RKO (cell line): Measurements from ENCODE around the gene DNAJA3.

Source experiments
- DNase-seq: peaks from one replicate; pipeline ENCODE4 v3.0.0-alpha.2; 2016; ENCODE audit warnings: low spot score

DNAJA3 gene

DNA sequence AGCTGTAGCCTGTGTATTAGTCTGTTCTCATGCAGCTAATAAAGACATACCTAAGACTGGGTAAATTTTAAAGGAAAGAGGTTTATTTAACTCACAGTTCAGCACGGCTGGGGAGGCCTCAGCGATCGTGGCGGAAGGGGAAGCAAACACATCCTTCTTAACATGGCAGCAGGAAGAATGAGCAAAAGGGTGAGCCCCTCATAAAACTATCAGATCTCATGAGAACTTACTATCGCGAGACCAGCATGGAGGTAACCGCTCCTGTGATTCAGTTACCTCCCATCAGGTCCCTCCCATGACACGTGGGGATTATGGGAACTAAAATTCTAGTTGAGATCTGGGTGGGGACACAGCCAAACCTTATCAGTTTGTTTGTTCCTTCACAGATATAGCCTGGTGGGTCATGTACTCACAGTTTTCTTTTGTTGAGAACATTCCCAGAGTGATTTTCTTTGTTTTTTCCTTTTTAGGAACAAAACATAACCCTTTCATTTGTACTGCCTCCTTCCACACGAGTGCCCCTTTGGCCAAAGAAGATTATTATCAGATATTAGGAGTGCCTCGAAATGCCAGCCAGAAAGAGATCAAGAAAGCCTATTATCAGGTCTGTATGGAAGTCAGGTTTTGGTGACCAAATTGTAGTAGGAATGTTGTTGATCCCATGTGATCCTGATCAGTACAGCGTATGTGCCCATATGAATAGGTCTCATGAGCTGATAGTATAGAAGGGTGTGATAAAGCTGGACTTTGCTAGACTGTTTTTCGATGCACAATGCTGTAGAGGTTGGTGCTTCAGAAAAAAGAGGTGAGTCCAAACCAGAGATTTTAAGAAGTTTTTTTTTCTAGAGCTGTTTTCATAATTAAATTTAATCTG, 8.5 kb downstream of the DNAJA3 start:
- DNase-seq, result no peak

DNA sequence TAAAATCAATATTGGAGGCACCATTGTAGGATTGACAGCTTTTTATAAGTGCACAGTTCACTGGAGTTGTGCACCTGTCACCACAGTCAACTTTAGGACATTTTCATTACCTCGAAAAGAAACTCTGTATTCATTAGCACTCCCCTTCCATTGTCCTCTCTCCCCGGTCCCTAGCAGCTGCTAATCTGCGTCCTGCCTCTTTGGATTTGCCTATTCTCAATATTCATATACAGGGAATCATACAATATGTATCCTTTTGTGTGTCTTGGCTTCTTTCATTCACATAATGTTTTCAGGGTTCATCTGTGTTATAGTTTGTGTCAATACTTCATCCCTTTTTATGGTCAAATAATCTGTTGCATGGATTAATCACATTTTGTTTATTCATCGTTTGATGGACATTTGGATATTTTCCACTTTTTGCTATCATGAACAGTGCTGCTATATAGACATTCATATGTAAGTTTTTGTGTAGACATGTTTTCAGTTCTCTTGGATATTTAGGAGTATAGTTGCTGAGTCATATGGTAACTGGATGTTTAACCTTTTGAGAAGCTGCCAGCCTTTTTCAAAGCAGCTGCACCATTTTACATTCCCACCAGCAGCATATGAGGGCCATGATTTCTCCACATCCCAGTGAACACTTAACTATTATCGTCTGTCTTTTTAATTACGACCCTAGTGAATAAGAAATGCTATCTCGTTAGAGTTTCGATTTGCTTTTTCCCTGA, 9.8 kb downstream of the DNAJA3 start:
- no peak for DNase-seq

DNA sequence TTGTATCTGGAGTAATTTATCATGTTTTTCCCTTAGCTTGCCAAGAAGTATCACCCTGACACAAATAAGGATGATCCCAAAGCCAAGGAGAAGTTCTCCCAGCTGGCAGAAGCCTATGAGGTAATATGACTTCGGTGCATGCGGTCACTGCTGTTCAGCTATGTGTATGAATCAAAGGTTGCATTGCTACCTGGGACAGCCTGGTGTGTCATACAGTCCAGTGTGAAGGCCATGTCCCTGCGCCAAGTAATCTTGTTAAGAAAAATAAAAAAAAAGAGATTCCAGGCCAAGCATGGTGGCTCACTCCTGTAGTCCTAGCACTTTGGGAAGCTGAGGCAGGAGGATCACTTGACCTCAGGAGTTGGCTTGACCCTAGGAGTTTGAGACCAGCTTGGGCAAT, 11.7 kb downstream of the DNAJA3 start:
- no peak for DNase-seq

DNA sequence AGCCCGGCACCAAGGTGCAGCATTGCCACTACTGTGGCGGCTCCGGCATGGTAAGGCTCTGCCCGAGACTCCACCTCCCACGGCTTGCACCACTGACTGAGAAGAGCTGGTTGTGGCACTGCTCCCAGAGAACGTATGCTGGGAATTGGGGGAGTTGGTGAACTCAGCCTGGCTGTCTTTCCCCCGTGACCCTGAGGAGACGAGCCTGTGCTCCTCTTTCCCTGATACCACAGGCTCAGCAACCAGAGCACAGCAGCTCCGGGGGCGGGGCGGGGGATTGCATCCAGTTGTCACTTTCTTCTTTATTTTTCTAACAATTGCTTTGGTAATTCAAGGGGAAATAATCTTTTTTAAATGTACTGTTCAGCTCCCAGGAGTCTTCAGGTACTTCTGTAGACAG, 16.7 kb downstream of the DNAJA3 start:
- no peak for DNase-seq

DNA sequence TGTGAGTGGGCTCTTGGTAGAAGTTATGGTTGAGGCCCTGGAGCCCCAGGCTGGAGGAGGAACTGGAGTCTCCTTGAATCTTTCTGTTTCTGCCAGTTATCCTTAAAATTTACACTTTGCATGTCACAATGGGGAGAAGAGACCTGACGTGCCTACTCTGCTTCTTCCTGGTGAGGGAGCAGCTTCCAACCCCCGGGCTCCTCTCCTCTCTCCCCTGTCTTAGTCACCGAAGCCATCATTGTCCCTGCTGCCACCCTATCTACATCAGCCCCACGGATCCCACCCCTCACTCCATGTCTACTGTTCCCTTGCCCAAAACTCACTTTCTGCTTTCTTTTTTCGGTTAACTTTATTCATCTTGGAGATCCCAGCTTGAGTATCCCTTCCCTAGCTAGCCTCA, 17.6 kb downstream of the DNAJA3 start:
- no peak for DNase-seq

DNA sequence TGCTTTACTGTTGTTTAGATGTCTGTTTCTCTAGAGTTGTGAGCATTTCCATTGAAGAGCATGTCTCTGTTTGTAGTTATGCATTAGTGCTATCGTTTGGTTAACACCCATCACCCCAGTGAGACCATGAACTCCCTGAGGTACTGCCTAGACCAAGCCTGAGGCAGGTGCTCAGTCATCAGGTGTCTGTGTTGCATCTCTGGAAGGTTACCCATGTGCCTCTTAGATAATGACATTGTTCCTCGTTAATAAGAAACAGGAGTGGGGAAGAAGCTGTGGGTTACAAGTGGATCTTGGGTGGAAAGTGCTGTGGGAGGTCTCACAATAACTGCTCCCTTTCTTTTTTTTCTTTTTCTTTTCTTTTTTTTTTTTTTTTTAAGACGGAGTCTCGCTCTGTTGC, 18.3 kb downstream of the DNAJA3 start:
- DNase-seq, result no peak

DNA sequence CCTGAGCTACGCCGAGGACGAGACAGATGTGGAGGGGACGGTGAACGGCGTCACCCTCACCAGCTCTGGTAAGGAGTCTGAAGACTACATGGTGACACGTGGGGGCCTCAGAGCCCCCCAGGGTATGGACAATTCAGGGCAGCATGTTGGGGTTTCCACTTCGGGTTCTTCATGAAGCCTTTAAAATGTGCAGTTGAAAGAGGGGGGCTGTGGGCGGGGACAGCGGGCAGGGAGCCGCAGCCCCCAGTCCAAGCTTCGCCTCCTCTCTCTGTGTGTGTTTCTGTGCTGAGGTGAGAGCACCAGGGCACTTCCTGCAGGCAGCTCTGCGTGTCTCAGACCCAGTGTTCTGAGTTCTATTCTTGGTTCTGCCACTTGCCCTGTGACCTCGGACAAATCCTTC, 24.8 kb downstream of the DNAJA3 start:
- DNase-seq, result no peak

DNA sequence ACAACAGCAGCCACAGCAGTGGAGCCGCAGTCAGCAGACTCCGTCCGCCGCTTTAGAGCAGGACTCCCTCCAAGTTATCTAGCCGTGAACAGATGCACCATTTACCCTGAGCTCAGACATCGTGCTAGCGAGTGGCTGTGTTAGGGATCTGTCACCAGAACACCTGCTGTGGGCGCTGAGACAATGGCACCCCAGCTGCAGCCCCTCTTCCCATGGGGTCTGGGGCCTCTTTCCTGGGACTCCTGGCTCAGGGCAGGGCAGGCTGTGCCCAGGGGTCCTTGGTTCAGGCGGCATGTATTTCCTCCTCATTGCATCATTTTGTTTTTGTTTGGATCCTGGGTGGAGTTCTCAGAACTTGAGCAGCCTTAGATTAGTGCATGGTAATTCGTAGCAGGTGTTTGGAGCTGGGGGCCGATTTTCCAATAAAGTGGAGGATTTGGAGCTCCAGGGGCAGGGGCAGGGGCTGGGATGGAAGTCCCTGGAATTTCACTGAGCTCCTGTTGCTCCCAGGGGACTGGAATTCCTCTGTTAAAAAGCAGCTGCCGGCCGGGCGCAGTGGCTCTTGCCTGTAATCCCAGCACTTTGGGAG, 25.4 kb downstream of the DNAJA3 start:
- DNase-seq, result no peak

DNA sequence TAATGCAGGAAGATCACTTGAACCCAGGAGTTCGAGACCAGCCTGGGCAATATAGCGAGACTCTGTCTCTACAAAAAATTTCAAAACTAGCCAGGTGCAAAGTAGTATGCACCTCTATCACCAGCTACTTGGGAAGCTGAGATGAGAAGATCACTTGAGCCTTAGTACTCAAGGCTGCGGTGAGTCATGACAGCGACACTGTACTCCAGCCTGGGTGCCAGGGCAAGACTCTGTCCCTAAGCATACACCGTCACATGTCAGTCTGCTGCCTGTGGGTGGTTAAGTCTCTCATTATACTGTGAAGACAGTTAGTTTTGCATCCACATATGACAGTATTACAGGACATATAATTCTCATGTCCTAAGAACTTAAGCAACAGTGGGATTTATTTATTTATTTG, 27.0 kb downstream of the DNAJA3 start:
- DNase-seq, result no peak

DNA sequence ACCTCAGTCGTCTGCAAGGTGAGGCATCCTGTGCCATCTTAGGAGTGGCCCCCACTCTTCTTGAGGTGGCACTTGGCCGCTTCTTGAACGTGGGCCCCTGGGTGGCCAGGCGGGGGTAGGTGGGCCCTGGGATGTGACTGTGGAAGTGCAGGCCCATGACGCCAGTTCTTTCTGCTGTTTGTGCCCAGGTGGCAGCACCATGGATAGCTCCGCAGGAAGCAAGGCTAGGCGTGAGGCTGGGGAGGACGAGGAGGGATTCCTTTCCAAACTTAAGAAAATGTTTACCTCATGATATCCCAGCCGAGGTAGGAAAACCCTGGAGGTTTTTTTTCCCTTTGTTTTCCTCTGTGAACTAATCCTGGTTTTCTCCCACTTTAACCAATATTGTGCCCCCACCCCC, 29.0 kb downstream of the DNAJA3 start:
- no peak for DNase-seq

DNA sequence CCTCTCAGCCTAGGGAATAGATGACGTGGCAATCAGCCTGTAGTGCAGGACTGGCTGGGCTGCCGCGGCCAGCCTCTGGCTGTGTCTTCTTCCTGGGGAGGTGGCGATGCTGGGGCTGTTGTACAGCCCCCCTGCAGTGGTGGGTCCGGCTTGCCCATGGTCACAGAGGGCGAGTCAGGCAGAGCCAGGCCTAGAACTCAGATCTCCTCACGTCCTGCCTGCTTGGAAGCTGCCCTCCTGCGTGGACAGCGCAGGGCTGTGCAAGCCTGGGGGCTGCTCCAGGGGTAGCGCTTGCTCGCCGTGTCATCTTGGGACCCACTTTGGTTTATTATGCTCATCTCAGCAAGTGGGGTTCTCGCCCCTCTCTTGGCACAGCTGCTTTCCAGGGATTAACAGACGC, 29.4 kb downstream of the DNAJA3 start:
- no peak for DNase-seq

DNA sequence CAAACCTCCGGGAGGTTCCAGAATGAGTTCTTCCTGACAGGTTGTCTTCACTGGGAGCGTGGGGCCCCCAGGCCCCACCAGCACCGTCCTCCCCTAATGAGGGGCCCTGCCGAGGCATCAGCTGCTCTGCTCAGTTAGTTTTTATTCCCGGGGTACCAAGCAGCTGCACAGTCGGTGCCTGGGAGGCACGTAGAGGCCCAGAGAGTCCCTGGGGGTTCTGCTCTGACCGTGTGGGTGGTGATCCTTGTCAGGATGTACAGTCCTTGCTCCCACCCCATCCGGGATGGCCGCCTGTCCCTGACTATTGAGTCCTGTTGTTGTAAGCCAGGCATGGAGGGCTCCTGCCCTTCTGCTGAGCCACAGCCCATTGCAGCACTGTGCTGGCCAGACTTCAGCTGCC, 30.3 kb downstream of the DNAJA3 start:
- no peak for DNase-seq

DNA sequence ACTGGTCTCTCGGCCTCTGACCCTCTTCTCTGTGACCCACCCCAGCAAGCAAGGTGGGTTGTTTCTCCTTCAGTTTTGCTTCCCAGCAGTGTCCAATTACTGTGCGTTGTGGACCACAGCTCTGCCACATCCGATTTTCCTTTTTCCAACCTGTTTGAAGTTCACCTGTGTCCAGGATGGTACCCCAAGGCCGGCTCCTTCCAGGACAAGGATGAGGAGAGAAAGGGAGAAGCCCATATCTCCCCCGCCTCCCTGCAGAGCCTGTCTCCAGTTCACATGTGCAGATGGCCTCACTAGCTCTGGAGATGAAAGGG, 35.2 kb downstream of the DNAJA3 start:
- DNase-seq, result no peak

DNA sequence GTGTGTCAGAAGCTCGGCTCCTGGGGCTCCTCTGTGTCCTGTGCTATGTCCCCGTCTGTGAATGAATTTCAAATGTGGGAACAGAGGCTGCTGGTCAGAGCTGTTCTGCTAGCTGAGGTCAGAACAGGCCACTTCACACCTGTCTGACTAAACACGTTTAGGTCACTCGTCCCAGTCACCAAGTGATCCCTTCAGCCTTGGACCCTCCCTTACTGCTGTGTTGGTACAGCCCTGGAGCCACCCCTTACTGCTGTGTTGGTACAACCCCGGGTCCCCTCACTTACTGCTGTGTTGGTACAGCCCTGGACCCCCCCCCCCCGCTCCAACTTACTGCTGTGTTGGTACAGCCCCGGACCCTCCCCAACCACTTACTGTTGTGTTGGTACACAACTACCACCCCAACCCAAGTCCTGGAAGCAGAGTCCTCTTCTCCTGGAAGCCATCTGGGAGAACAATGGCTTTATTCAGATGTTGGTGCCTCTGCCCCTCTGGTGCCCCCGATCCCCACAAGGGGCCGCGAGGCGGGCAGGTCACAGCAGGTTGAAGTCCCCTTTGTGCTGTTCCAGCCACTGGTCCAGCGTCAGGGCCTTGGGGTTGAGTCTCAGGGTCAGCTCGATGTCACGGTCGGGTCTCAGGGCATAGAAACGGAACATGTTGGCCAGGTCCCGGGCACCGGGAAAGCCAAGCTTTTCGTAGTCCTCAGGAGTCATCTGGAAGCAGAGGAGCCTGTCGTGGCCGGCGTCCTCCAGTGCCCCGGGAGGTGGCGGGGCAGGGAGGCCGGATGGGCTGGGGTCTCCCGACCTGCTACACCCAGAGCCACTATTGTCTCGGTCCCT, 35.8 kb downstream of the DNAJA3 start:
- peak; percentile 21 for DNase-seq

DNA sequence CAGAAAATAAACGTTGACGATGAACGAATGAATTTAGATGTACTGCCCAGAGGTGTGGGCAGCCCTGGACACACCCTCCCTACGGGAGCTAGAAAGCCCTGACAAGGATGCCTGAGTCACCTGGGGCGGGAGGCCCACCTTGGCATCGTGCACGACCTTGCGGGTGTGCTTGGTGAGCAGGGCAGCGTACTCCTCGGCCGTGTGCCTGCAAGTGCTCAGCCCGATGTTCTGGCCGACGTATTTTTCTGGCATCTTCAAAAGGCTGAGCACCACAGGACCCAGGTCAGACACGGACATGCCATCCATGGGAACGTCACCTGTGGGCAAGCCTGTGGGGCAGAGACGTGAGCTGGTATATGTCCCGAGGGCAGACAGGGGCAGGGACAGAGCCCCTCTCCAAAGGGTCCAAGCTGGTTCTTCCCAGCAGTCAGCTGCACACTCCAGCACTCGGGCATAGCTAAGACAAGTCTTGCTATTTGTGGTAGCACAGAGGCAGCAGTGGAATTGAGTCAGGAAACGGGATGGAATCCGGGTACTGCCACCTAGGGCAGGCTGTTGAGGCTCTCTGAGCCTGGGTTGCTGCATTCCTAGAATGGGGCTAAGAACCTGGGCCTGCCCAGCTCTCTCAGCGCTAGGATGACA, 38.0 kb downstream of the DNAJA3 start:
- no peak for DNase-seq

DNA sequence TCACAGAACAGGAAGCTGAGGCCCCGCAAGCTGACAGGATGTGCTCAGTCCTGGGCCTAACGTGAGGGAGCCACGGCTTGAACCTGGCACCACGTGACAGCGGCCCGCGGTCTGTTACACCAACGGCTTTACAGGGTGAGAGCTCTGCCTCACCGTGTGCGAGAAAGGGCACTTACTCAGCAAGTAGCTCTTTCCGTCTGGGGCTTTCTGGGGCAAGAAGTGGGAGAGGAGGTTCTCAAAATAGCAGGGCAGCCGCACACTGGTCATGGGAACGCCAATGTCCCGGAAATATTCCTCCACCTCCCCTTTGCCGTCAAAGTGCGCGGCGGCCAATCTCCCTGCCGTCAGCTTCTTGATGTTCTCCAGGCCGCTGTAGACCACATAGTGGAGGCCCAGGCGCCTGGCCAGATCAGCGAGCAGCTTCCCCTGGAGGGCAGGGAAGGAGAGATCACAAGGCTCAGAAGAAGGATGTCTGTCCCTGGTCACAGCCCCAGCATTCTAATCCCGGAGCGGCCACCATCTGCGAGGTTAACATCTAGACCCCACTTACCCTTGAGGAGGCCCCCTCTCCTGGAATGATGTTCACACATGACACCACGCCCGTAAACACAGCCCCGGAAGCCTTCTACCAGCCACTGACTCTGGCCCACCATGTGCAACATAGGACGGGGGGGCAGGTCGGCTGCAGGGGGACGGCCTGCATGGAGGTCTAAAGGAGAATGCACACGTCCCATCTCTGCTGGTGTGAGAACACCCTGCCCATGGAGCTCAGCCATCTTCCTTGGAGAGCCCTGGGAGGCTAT, 40.5 kb downstream of the DNAJA3 start:
- DNase-seq, result no peak

DNA sequence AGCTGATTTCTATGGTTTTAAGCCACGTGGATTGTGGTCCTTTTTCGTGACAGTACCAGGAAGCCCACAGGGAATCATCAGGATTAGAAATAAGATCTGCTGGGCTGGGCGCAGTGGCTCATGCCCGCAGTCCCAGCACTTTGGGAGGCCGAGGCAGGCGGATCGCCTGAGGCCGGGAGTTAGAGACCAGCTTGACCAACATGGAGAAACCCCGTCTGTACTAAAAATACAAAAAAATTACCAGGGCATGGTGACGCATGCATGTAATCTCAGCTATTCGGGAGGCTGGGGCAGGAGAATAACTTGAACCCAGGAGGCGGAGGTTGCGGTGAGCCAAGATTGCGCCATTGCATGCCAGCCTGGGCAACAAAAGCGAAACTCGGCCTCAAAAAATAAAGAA, 42.2 kb downstream of the DNAJA3 start:
- no peak for DNase-seq

DNA sequence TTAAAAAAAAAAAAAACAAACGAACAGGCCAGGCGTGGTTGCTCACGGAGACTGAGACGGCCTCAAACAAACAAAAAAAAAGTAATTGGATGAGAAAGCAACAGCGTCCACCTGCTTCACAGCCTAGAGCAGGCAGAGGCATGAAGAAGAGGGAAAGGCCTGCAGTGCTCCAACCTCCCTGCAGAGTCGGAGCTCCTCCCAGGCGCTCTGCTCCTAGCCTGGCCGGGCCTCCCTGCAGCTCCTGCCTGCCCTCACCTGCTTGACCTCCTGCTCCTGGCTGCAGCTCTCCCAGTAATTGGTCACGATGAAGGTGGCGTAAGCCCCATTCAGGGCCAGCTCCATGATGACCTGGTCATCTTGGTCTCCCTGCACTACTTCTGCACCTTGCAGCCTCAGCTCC, 43.3 kb downstream of the DNAJA3 start:
- no peak for DNase-seq

DNA sequence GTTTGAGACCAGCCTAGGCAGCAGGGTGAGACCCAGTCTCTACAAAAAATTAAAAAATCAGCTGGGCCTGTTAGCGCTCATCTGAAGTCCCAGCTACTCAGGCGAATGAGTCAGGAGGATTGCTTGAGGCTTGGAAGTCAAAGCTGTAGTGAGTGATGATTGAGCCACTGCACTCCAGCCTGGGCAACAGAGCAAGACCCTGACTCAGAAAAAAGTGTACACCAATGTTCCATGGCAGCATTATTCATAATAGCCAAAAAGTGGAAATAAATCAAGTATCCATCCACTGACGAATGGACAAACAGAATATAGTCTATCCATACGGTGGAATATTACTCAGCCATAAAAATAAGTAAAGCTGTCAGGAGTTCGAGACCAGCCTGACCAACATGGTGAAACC, 46.2 kb downstream of the DNAJA3 start:
- peak; percentile 49 for DNase-seq

DNA sequence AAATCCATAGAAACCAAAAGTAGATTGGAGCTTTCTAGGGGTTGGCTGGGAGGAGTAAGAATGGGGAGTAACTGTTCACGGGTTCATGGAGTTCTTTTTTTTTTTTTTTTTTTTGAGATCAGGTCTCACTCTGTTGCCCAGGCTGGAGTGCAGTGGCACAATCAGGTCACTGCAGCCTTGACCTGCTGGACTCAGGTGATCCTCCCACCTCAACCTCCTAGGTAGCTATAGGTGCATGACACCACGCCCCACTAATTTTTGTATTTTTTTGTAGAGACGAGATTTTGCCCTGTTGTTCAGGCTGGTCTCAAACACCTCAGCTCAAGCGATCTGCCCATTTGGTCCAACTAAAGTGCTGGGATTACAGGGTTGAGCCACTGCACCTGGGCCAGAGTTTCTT, 47.2 kb downstream of the DNAJA3 start:
- no peak for DNase-seq
